HL-60/S4 treated with phorbol 12-myristate 13-acetate at 8.2 ng/mL for 4 days and 3 days (cell line): ENCODE measurements around the gene BTG1.

ENCODE experiments used
- in situ Hi-C: fragments of 300-500 bp; cut with MboI; formaldehyde crosslinking; loops from 2 replicates; pipeline ENCODE4 v1.15.0; 2022; ENCODE audit warnings: low sequenced_read_pairs

Gene BTG1

DNA sequence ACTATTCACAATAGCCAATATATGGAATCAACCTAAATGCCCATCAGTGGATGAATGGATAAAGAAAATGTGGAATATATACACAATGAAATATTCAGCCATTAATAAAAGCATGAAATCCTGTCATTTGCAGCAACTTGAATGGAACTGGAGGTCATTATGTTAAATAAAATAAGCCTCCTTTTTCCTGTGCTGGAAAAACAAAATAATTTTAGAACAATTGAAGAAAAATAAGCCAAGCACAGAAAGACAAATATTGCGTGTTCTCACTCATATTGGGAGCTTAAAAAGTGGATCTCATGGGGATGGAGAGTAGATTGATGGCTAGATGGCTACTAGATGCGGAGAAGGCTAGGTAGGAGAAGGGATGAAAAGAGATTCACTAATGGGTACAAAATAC, 6.3 kb upstream of the BTG1 start:
- in situ Hi-C loops: no loop called here

DNA sequence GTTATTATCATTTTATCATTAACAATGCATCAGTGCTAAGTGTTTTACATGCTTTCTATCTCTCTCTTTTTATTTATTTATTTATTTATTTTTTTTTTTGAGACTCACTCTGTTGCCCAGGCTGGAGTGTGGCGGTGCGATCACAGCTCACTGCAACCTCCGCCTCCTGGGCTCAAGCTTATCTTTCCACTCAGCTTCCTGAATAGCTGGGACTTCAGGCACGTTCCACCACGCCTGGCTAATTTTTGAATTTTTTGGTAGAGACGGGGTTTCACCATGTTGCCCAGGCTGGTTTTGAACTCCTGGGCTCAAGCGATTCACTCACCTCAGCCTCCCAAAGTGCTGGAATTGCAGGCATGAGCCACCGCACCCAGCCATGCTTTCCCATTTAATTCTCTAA, 3.9 kb upstream of the BTG1 start:
- in situ Hi-C loops: loop anchor here (25.0 kb wide), 2 partner anchors 337 to 413 kb away; no protein-coding TSS in a partner anchor

DNA sequence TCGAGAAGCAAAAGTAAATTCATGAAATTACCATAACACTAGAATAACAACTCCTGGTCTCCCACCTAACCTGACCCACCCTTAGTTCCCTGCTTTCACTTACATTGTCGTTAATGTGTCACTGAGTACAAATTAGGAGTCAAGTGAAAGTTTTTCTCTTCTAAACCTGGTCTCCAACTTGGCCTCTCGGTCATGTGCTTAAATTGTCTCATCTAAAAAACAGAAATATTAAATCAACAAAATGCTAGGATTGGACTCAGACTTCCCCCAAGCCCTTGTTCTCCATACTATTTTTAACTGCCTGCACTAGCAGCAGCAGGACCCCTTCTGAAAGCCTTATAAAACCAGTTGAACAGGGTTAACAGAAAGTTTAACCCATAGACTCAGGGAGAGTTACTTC, 1.8 kb upstream of the BTG1 start:
- in situ Hi-C loops: loop anchor here (25.0 kb wide), 2 partner anchors 335 to 415 kb away; no protein-coding TSS in a partner anchor

DNA sequence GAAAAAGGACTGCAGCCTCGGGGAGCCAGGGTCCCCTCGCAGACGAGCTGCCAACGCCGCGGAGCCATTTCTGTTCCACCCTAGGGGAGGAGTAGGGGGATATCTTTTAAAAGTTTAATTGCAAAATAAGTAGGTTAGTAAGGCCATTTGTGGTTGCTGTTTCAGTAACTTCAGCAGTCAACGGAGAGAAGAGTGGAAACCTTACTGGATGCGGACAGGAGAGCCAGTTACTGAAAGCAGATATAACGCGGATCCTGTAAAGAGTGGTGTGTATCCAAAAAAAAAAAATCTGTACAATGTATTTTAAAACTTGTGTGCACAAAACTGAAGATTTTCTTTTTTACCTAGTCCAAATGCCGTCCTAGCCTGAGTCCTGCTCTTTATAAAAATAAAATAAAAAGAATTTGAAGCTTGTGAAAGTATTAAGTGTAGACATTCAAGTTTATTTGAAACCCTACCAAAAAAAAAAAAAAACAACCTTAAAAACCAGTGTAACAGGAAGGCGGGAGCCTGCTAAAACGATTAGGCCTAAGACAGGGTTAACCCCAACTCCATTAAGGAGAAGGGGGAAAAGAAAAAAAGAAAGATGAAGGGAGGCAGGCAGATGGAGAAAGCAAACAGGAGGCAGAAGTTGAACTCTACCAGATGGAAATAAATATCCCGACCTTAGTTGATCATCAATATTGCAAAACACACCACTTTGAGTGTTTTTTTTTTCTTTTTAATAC, 1.0 kb upstream of the BTG1 start:
- in situ Hi-C loops: loop anchor here (25.0 kb wide), 2 partner anchors 334 to 416 kb away; no protein-coding TSS in a partner anchor

DNA sequence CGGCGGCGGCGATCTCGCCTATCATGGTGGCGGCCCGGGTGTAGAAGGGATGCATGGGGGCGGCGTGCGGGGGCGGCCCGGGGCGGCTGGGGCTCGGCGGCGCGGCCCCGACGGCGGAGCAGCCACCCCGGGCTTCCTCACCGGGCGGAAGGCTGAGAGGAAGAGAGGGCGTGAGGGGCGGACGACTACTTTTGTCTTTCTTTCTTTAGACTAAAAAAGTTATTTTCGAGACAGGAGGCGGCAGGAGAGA, 240 bp downstream of the BTG1 start:
- in situ Hi-C loops: loop anchor here (25.0 kb wide), 2 partner anchors 333 to 417 kb away; no protein-coding TSS in a partner anchor

DNA sequence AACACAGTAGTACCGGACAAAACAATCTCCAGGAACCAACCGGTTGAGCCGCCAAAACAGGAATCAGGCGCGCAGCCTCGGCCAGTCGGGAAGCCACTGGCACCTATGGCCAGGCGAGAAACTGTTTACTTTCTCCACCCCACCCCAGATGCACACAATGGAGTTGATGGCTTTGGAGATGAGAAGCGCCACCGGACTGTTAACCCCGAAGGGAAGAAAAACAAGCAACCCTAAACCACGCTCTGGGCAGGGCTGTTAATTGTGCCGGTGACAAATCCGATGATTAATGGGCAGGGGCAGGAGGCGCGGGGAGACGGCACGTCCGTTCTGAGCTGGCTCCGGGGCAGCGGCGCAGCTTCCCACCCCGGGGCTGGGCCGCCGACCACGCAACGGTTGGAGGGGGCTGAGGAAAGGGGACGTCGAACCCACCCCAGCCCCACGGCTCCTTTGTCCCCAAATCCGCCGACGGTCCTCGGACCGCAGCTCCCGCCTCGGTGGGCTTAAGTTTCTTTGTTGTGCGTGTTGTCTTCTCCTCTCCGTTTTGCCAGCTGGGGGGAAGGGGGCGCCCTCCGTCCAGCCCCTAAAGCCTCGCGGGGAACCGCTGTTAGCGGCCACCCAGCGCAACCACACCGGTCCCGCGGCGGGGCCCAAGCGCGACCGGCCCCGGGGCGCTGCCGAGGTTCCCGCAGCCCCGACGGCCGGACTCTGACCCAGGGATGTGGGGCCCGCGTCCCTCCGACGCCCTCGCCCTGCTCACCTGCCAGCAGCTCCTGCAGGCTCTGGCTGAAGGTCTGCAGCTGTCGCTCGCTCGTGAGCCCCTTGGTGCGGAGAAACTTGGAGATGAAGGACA, 790 bp downstream of the BTG1 start:
- in situ Hi-C loops: loop anchor here (25.0 kb wide), 2 partner anchors 333 to 417 kb away; no protein-coding TSS in a partner anchor

DNA sequence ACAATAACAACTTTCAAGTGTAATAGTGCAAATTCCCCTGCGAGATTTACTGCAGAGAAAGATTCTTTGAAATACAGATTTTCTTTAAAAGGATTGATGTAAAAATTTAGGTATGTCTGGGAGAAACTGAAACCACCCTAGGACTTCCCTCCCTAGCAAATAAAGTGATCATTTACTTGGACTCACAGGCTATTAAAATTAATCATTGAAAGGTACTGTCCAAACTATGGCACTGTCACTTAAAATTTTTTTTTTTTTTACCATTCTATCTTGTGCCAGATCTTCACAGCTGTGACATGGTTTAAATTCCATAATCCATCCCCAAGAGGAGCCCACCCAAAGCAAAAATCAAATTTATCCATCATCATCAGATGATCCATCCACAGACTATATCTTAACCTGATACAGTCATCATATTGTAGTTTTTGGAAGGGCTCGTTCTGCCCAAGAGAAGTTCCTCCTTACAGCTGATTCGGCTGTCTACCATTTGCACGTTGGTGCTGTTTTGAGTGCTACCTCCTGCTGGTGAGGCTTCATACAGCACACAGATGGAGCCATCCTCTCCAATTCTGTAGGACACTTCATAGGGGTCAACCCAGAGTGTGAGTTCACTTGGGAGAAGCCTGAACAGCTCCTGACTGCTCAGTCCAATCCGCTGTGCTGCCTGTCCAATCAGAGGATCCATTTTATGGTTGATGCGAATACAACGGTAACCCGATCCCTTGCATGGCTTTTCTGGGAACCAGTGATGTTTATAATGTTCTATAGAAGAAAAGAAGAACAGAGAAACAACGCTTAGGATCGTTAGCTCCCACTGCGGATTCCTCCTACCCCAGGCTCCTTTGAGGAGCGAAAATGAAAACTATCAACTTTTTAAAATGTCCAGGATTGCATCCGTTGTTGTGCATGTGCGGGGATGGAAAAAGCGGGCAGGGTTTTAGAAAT, 1.7 kb downstream of the BTG1 start:
- in situ Hi-C loops: loop anchor here (25.0 kb wide), 2 partner anchors 332 to 418 kb away; no protein-coding TSS in a partner anchor

DNA sequence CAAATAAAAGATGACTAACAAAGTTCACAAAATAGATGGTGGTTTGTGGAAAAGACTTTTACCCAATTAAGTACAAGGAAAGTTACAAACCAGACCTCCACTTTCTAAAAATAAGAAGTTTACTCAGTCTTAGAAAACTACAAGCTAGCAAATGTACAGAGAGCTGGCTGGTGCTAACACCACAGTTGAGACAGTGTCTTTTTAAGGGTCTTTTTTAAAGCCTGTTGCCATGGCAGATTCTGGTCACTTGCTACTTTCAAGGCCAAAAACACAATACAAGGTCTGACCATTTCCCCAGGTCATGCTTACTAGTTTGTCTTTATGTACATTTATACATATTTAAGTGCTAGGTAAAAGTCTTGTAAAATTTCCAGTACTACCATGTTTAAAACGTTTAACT, 2.4 kb downstream of the BTG1 start:
- in situ Hi-C loops: loop anchor here (25.0 kb wide), 2 partner anchors 331 to 419 kb away; no protein-coding TSS in a partner anchor

DNA sequence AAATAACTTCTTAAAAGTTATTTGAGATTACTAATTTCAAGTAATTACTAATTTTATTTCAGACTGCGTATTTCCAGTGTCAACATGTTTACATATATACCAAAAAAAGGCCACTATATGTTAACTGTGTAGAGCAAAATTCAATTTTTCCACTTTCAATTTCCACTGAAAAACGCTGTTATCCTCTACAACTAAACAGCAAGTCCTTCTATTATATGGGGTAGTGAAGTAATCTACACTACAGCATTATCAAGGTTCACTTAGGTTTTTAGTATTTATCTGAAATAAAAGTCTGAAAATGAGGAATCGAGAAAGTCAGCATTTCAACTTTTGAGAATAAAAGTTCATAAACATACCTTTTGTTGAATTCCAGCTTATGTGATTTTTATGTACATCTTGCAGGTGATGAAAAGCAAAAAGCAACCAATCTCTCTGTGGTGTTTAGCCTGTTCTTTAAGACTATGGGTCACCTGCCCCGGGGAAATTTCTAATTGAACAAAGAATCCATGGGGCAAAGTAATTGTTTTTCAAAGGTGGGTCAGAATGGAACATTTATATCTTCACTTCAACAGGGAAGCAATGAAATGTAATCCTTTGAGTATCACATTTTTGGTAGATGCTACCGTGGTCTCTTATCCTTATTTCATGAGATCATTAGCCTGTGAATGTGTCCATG, 3.3 kb downstream of the BTG1 start:
- in situ Hi-C loops: loop anchor here (25.0 kb wide), 2 partner anchors 330 to 420 kb away; no protein-coding TSS in a partner anchor

DNA sequence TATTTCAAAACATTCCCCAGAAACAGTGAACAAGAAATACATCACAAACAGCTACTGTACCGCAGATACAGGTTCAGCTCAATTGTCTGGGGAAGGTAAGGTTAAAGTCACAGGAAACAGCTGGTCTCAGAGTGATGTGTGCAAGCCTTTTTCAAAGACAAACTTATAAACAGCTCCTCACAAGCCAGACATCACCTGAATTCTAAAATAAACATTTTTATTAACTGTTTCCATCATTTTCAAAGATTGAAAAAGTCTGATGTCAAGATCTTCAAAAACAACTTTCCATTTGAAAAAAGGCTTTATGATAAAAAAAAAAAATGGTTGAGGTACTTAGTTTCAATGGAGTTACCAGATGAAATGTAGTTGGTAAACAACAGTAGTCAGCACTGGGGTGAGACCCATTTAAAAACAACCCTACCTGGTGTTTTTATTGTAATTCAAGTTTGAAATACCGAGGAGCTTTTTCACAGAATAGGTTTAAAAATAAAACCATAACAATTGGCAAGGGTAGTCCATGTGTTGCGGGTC, 4.0 kb downstream of the BTG1 start:
- in situ Hi-C loops: loop anchor here (25.0 kb wide), 2 partner anchors 329 to 421 kb away; no protein-coding TSS in a partner anchor

DNA sequence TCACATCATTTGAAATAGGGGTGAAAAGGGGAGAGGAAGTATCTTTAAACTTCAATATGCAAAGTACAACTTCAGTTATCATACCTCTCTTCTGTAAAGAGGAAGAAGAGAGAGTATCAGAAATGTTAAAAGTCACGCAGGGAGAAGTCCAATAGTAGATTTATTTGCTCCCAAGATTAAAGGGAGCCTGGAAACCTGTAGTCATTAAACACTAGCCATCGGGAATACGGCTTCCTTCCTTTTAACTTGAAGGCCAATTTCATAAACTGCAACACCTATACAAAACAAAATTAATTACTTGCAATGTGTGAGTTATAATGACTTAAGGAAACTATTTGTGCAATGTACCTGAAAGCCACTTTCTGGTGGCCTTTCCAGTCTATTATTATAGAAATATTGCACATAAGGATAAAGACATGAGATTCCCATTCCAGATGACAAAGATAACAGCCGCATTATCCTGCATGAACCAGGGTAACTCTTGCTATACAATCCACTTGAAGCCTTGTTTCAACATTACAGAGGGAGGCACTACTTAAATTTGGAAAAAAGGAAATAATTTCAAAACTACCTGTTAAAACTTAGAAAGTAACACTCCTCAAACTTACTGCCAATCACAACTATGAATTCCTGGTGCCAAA, 4.6 kb downstream of the BTG1 start:
- in situ Hi-C loops: loop anchor here (25.0 kb wide), 2 partner anchors 329 to 421 kb away; no protein-coding TSS in a partner anchor

DNA sequence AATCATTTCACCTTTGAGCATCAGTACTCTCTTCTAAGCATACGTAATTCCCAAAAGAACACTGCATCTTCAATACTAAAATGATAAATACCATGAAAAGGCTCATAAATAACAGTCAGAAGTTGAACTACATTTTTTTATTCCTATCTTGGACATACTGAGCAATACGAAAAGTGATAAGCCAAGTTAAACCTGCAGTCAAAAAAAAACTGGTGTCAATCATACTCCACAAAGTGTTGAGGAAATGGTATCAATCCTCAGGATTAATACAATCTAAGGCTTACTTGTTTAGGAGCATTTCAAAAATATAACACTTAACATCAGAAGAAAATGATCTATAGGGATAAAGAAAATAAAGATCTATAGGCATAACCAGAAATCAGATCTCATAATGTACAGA, 5.5 kb downstream of the BTG1 start:
- in situ Hi-C loops: loop anchor here (25.0 kb wide), 2 partner anchors 328 to 422 kb away; no protein-coding TSS in a partner anchor

DNA sequence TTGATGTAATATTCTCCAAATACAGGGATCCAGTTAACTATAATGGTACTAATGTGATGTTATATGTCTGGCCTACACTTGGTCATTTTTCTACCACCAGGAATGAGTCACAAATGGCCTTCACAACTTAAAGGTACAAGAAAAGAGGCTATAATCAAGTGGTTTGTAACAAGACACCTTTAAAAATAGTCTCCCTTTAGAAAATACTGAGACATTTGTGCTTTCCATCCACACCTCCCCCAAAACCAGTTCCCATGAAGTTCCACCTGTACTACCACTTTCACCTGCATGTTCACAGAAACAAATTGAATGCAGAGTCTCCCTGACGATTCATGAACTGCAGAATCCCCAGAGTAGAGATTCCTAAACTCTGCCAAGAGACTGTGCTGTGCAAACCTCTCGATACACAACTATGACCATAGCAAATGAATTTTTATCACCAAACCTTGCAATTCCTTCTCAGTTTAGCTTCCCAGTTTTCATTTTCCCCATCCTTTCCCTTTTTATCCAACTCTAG, 6.0 kb downstream of the BTG1 start:
- in situ Hi-C loops: loop anchor here (25.0 kb wide), 2 partner anchors 327 to 423 kb away; no protein-coding TSS in a partner anchor

DNA sequence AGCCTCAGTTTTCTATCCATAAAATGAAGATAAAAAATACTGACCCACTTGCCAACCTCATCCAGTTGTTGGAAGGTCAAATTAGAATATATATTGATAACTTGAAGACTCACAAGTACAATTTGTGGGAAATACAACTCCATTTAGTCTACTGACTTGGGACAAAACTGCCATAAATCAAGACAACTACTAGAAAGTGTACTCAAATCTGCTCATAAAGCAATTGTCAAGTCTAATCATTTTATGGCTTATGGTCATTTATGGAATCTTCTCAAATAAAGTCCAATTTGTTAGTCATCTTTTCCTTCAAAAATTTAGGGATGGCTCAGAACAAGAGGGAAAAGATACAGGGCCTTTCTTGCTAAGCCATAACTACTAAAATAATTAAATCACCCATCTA, 7.0 kb downstream of the BTG1 start:
- in situ Hi-C loops: loop anchor here (25.0 kb wide), 2 partner anchors 326 to 424 kb away; no protein-coding TSS in a partner anchor

DNA sequence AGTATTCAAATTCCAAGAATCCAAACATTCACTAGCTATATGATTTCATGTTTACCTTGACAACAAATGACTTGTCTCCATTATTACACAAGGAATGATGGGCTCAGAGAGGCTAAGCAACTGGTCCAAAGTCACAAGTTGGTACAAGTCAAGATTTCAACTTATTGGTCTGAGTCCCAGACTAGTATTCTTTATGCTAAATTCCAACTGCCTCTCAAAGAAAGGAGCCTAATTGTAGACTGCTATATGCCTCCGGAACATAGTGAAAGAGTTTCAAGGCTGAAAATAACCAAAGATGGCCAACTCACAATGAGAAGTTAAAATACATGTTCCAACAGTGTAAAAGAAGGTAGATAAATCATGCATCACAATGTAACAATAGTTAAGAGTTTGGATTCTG, 7.5 kb downstream of the BTG1 start:
- in situ Hi-C loops: loop anchor here (25.0 kb wide), 2 partner anchors 326 to 424 kb away; no protein-coding TSS in a partner anchor

DNA sequence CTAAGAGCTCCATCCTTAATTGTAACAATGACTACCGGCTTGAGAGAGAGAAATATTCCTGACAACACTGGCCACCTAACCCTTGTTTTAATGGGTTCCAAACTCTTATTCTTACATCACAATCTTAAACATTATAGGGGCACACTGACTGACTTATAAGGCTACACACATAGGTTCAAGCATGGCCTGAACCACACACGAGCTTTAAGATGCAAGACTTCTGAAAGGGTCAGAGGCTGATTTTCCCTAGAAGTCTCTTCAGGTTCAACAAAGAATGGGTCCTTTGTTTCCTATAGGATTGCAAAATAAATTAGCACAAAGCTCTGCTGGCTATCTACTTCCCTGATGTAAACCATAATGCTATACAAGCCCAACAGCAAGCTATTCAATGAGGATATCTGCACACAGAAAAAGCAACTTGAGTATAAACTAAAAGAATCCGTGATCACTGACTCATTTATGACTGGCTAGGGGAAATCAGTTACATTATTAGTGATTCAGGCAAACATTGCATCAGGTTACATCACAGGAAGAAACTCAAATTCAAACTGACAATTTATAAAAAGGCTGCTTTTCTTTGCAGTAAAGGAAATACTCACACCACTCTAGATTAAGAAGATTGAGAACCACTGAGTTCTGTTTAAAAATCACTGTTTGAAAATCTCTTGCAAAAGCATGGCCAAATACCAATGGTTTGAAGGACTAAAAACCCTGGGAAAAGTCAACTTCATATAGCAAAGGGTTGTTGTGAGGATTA, 8.5 kb downstream of the BTG1 start:
- in situ Hi-C loops: loop anchor here (25.0 kb wide), 2 partner anchors 325 to 425 kb away; no protein-coding TSS in a partner anchor

DNA sequence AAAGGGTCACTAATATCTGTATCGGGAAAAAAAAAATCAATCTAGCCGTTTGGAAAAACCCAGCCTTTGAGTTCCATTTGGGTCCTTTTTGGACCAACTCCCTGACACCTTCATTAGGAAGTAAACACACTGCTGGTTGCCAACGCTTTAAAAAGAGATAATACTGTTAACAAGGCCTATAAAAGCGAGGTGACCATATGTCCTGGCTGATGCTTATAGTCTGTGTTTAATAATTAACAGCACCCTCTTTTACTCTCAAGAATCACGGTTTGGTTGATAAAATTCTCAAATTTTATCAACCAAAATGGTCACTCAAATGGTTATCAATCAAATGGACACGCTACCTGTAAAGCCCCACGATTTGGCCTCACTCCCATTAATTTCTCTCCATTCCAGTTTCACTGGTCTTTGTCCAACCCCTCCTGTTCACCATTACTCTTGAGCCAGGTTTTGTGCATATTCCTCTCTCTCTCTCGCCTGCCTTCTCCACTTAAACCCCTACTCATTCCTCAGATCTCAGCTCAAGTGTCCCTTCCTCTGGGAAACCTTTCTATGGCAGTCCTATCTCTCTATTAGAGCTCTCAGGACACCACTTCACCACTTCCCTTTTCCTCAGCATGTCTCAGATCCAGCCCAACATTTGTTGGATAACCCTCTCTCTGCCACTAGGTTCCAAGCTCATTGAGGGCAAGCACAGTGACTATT, 9.5 kb downstream of the BTG1 start:
- in situ Hi-C loops: loop anchor here (25.0 kb wide), 2 partner anchors 324 to 426 kb away; no protein-coding TSS in a partner anchor
